WI38 (cell line): ENCODE measurements around the gene PIWIL1.

Experiments used
- H3K4me3 ChIP-seq: 2 replicates; pipeline ENCODE4 v1.5.1; 2011; ENCODE audit warnings: low read depth, mild to moderate bottlenecking, control low read depth, low read length
- TF ChIP-seq, protein P1 (sequence below): IDR thresholded peaks from 2 replicates; pipeline ENCODE4 v1.5.1; 2012; ENCODE audit warnings: low read depth, mild to moderate bottlenecking, control low read depth, low read length

PIWIL1 gene

DNA sequence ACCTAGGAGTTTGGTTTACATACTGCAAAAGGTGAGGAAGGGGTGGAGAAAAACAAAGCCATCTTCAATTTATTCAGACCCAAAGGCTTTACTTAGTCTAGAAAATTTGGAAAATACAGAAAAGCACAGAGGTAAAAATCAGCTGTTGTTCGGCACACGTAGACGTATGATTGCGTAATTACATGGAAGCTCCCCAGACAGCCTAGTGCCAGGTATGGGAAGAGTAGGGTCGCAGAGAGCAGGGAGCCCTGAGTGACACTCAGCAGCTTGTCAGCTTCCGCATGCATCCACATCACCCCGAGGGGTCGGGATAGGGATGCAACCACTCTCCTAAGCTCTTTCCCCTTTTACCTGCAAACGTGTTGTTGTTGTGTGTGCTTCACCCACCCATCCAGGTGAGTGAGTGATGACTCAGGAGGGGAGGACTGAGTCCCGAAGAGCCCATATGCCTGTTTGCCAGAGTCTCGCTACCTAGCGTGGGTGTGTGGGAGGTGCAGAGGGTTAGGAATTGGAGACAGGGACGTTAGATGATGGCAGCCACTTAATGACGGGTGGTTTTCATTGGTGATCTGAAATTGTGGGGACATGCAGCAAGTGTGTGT, 20.1 kb downstream of the PIWIL1 start:
- TF ChIP-seq, protein P1, sequence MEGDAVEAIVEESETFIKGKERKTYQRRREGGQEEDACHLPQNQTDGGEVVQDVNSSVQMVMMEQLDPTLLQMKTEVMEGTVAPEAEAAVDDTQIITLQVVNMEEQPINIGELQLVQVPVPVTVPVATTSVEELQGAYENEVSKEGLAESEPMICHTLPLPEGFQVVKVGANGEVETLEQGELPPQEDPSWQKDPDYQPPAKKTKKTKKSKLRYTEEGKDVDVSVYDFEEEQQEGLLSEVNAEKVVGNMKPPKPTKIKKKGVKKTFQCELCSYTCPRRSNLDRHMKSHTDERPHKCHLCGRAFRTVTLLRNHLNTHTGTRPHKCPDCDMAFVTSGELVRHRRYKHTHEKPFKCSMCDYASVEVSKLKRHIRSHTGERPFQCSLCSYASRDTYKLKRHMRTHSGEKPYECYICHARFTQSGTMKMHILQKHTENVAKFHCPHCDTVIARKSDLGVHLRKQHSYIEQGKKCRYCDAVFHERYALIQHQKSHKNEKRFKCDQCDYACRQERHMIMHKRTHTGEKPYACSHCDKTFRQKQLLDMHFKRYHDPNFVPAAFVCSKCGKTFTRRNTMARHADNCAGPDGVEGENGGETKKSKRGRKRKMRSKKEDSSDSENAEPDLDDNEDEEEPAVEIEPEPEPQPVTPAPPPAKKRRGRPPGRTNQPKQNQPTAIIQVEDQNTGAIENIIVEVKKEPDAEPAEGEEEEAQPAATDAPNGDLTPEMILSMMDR, result no peak
- no peak overlapping the region for H3K4me3 ChIP-seq

DNA sequence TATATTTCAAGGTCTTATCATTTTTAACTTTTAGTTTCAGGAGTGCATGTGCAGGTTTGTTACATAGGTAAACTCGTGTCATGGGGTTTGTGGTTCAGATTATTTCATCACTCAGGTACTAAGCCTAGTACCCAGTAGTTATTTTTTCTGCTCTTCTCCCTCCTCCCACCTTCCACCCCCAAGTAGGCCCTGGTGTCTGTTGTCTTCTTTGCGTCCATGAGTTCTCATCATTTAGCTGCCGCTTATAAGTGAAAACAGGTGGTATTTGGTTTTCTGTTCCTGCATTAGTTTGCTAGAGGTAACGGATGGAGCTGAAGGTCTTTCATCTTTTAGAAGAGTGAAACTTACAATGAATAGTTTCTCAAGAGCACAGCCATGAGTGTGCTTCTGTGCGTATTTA, 24.4 kb downstream of the PIWIL1 start:
- TF ChIP-seq, protein P1, result no peak
- no peak overlapping the region for H3K4me3 ChIP-seq

DNA sequence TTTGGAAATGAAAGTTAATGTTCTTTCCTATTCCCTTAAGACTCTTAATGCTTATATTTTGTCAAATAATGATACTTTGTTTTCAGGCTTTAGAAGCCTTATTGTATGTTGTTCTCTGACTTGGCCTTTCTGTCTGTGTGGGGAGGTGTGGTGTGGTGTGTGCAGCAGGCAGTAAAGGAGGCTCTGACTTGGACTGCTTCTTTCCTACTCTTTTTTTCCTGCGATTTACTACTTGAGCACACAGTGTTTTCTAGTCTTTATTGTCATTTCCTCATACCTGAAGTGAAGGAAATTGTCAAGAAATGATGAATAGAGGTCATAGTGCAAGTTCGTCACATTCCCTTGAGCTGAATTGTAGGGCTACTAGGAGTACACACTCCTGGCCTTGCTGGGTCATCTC, 26.9 kb downstream of the PIWIL1 start:
- TF ChIP-seq, protein P1, result no peak
- no peak overlapping the region for H3K4me3 ChIP-seq

DNA sequence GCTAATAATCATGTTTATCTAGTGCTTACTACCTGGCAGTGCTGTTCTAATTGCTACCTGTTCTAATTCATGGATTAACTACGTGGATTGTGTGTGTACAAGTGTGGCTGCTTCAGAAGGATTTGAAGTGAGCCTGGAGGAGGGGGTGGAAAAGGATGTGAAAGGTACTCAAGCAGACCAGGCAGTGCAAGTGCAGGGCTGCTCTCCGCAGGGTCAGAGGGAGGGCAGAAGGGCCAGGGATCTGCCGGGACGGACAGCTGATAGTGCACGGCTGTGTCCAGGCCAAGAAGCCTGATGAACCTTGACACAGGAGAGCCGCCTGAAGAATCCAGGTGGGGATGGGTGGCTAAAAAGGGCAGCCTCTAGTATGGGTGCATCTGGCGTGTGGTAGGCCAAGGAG, 28.5 kb downstream of the PIWIL1 start:
- TF ChIP-seq, protein P1, result no peak

DNA sequence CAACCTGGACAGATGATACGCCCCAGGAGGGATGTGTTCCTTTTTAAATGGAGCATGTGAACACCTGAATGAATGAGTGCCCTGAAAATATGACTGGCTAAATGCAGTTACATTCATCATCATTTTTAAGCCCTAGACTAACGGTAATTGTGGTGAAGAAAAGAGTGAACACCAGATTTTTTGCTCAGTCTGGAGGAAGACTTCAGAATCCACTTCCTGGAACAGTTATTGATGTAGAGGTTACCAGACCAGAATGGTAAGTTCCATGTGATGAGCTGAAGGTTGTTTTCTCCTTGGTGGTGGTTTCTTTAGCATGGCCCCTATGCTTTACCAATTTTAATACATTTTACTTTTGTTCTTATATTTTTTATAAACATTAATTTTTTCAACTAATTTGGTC, 29.3 kb downstream of the PIWIL1 start:
- TF ChIP-seq, protein P1, result no peak
- no peak overlapping the region for H3K4me3 ChIP-seq

More for the DNA sequence above, 28.5 kb downstream of the PIWIL1 start:
- no peak overlapping the region for H3K4me3 ChIP-seq

DNA sequence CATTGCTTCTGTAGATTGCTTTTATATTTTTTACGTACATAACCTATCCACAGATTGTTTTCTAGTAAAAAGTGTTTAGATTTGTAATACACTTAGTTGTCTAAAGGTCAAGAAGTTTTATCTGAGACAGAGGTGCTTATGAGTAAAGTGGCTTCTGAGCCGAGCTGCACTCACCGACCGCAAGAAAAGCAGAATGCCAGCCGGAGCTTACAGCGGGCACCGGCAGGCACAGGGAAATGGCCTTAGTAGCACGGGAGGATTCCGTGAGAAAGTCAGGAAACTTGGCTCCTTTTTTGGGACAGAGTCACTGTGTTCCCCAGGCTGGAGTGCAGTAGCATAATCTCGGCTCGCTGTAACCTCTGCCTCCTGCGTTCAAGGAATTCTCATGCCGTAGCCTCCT, 29.8 kb downstream of the PIWIL1 start:
- TF ChIP-seq, protein P1, result no peak
- no peak overlapping the region for H3K4me3 ChIP-seq

DNA sequence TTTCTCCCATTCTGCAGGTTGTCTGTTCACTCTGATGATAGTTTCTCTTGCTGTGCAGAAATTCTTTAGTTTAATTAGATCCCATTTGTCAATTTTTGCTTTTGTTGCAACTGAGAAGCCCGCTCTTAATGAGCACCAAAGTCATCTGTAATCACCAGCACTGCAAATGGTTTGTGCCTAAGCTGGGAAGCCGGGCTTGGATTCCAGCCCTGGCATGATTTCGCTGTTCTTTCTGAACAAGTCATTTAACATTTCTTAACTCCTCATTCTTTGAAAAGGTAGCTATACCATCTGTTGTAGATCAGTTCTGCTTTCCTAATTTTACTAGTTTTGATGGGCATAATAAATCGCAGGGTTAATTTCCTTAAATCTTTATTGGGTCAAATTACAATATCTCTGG, 32.1 kb downstream of the PIWIL1 start:
- H3K4me3 ChIP-seq, result no peak overlapping the region
- TF ChIP-seq, protein P1, result no peak
